Measurements from ENCODE around the gene KLHL29.

GRCh38 chr2:23350041-23350791 lies 34.8 kb upstream of the KLHL29 start:
- TF ChIP-seq, protein P1, sequence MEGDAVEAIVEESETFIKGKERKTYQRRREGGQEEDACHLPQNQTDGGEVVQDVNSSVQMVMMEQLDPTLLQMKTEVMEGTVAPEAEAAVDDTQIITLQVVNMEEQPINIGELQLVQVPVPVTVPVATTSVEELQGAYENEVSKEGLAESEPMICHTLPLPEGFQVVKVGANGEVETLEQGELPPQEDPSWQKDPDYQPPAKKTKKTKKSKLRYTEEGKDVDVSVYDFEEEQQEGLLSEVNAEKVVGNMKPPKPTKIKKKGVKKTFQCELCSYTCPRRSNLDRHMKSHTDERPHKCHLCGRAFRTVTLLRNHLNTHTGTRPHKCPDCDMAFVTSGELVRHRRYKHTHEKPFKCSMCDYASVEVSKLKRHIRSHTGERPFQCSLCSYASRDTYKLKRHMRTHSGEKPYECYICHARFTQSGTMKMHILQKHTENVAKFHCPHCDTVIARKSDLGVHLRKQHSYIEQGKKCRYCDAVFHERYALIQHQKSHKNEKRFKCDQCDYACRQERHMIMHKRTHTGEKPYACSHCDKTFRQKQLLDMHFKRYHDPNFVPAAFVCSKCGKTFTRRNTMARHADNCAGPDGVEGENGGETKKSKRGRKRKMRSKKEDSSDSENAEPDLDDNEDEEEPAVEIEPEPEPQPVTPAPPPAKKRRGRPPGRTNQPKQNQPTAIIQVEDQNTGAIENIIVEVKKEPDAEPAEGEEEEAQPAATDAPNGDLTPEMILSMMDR (IDR thresholded peaks at IDR 0.05) = no peak
- TF ChIP-seq, protein P2, sequence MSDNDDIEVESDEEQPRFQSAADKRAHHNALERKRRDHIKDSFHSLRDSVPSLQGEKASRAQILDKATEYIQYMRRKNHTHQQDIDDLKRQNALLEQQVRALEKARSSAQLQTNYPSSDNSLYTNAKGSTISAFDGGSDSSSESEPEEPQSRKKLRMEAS (IDR thresholded peaks at IDR 0.05; ENCODE audit: low read depth) = no peak
- no peak for TF ChIP-seq POLR2AphosphoS5 (IDR thresholded peaks at IDR 0.05; ENCODE audit: low read depth, low read length)
- no peak for TF ChIP-seq GABPA (IDR thresholded peaks at IDR 0.05; ENCODE audit: low read depth)
- TF ChIP-seq RCOR1 (IDR thresholded peaks at IDR 0.05; ENCODE audit: low read length) = no peak
- no peak for TF ChIP-seq REST (IDR thresholded peaks at IDR 0.05; ENCODE audit: low read depth, low read length)
- TF ChIP-seq JUND (IDR thresholded peaks at IDR 0.05) = no peak
- TF ChIP-seq MXI1 (IDR thresholded peaks at IDR 0.05; ENCODE audit: low read depth, low read length) = no peak
- no peak for TF ChIP-seq ZBTB33 (IDR thresholded peaks at IDR 0.05; ENCODE audit: borderline replicate concordance, low read depth)
- TF ChIP-seq FOXJ3 (CRISPR knock-in tag; IDR thresholded peaks at IDR 0.05) = no peak
- TF ChIP-seq FOXM1 (IDR thresholded peaks at IDR 0.05; ENCODE audit: low read depth) = no peak

Data from SK-N-SH (cell line).